ENCODE data around the gene GSTO2. TPM values are rescaled to one million over a fixed set of nuclear protein-coding genes. Genes with fewer than 3 reads are reported as not detected.

Gene GSTO2
- total and polyA plus RNA-seq, 2 experiments from 2014 or later: 30.7 to 49.8 TPM

DNA sequence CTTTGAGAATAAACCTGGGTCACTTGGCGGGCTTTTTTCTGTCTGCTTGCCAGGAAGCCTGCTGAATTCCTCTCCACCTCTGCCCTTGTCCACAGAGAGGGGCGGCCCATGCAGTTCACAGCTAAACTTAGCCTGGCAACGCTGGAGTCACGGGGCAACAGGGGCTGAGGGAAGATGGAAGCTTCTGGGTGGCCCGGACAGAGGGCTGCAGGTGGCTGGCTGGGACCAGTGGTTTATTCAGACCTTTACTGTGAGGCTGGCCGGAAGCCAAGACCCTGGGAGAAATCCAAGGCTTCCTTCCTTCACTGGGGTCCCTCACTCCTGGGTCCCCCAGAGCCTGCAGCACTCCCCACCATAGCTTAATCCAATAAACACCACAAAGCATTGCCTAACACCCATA lies 52.2 kb downstream of the GSTO2 start (continued):
- no peak for TF ChIP-seq ZNF331 (CRISPR knock-in tag; IDR thresholded peaks at IDR 0.05; ENCODE audit: low read depth)
- TF ChIP-seq, protein P1, sequence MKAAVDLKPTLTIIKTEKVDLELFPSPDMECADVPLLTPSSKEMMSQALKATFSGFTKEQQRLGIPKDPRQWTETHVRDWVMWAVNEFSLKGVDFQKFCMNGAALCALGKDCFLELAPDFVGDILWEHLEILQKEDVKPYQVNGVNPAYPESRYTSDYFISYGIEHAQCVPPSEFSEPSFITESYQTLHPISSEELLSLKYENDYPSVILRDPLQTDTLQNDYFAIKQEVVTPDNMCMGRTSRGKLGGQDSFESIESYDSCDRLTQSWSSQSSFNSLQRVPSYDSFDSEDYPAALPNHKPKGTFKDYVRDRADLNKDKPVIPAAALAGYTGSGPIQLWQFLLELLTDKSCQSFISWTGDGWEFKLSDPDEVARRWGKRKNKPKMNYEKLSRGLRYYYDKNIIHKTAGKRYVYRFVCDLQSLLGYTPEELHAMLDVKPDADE (IDR thresholded peaks at IDR 0.05): no peak
- TF ChIP-seq, protein P2, sequence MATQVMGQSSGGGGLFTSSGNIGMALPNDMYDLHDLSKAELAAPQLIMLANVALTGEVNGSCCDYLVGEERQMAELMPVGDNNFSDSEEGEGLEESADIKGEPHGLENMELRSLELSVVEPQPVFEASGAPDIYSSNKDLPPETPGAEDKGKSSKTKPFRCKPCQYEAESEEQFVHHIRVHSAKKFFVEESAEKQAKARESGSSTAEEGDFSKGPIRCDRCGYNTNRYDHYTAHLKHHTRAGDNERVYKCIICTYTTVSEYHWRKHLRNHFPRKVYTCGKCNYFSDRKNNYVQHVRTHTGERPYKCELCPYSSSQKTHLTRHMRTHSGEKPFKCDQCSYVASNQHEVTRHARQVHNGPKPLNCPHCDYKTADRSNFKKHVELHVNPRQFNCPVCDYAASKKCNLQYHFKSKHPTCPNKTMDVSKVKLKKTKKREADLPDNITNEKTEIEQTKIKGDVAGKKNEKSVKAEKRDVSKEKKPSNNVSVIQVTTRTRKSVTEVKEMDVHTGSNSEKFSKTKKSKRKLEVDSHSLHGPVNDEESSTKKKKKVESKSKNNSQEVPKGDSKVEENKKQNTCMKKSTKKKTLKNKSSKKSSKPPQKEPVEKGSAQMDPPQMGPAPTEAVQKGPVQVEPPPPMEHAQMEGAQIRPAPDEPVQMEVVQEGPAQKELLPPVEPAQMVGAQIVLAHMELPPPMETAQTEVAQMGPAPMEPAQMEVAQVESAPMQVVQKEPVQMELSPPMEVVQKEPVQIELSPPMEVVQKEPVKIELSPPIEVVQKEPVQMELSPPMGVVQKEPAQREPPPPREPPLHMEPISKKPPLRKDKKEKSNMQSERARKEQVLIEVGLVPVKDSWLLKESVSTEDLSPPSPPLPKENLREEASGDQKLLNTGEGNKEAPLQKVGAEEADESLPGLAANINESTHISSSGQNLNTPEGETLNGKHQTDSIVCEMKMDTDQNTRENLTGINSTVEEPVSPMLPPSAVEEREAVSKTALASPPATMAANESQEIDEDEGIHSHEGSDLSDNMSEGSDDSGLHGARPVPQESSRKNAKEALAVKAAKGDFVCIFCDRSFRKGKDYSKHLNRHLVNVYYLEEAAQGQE (IDR thresholded peaks at IDR 0.05; ENCODE audit: unreplicated experiment): no peak

DNA sequence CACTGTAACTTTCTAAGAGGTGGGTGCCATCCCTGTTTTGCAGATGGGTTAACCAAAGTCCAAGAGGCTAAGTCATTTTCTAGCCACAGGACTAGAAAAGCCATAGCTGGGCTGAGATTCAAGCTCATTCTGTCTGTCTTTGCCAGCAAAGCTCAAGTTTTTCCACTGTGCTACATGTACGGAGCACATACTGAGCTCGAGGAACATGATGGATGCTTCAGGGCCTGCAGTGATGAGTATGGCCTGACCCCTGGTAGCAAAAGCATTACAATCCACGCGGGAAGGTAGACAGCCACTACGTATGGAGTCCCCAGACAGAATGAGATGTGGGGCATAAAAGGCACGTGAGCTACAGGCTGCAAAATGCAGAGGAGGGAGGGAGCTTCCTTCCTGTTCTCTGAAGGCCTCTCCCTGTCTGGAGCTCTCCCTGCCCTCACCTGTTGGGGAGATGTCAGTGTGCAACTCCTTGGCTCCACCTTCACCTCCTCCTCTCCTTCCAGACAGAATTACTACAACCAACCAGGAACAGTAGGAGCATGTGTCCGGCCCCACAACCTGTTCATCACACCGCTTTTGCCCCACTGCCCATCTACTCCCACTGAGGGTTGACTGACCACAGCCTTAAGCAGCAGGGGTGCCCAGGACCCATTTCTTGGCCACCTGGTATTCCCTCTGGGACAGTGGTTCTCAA lies 52.9 kb downstream of the GSTO2 start:
- peaks cover 62% of the 10 kb centered on the region for H3K4me1 ChIP-seq (ENCODE audit: insufficient read depth)

More for the DNA sequence above, 52.9 kb downstream of the GSTO2 start:
- H3K4me2 ChIP-seq: peak overlapping the region; percentile 64; the same call in 1 of the 2 replicates
- H3K9me3 Mint-ChIP-seq: no peaks in the 10 kb centered on the region; the same call in 2 of the 3 replicates
- no peaks in the 10 kb centered on the region for H3K36me3 ChIP-seq (ENCODE audit: insufficient read depth)
- ATAC-seq (no peak), DNase-seq (ENCODE audit: low spot score) (no peak)
- H3K27ac ChIP-seq (ENCODE audit: low read depth): no peak overlapping the region
- peaks cover 13% of the 10 kb centered on the region; the same call in 1 of the 2 replicates for H4K20me1 ChIP-seq (replicated peaks; ENCODE audit: insufficient read depth)
- no peaks in the 10 kb centered on the region for H3K27me3 ChIP-seq (ENCODE audit: insufficient read depth)
- no peaks in the 10 kb centered on the region for H3F3A ChIP-seq (replicated peaks; ENCODE audit: low read depth)
- H3K27ac Mint-ChIP-seq: peak overlapping the region; percentile 33
- H3K79me2 ChIP-seq (replicated peaks; ENCODE audit: insufficient read depth): peaks cover 99% of the 10 kb centered on the region
- TF ChIP-seq CTCF (conservative IDR thresholded peaks at IDR 0.05; ENCODE audit: low read depth in 2 of 2): no peak
- no peak for TF ChIP-seq ZNF462 (CRISPR knock-in tag; IDR thresholded peaks at IDR 0.05)
- TF ChIP-seq ZNF331 (CRISPR knock-in tag; IDR thresholded peaks at IDR 0.05; ENCODE audit: low read depth): no peak
- no peak for TF ChIP-seq ZNF114 (CRISPR knock-in tag; IDR thresholded peaks at IDR 0.05)
- TF ChIP-seq EZH2phosphoT487 (IDR thresholded peaks at IDR 0.05; ENCODE audit: unreplicated experiment): no peak
- H3K4me1 Mint-ChIP-seq: peaks cover 84% of the 10 kb centered on the region
- peaks cover 14% of the 10 kb centered on the region for H3K27me3 Mint-ChIP-seq (ENCODE audit: insufficient read depth, low read depth, poor library complexity)
- H3K4me3 Mint-ChIP-seq: no peak overlapping the region
- no peak overlapping the region for H2AFZ ChIP-seq
- H3K4me3 ChIP-seq: peak overlapping the region; percentile 26; the same call in 1 of the 2 replicates
- 0 out of 2 replicates have a peak, but pooled peaks cover 2% of the 10 kb centered on the region for H3K9me2 ChIP-seq (ENCODE audit: insufficient read depth)
- H3K36me3 Mint-ChIP-seq (ENCODE audit: low read depth): peaks cover 37% of the 10 kb centered on the region
